ENCODE measurements around the gene SLC25A51.

- TF ChIP-seq, protein P1, sequence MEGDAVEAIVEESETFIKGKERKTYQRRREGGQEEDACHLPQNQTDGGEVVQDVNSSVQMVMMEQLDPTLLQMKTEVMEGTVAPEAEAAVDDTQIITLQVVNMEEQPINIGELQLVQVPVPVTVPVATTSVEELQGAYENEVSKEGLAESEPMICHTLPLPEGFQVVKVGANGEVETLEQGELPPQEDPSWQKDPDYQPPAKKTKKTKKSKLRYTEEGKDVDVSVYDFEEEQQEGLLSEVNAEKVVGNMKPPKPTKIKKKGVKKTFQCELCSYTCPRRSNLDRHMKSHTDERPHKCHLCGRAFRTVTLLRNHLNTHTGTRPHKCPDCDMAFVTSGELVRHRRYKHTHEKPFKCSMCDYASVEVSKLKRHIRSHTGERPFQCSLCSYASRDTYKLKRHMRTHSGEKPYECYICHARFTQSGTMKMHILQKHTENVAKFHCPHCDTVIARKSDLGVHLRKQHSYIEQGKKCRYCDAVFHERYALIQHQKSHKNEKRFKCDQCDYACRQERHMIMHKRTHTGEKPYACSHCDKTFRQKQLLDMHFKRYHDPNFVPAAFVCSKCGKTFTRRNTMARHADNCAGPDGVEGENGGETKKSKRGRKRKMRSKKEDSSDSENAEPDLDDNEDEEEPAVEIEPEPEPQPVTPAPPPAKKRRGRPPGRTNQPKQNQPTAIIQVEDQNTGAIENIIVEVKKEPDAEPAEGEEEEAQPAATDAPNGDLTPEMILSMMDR (IDR thresholded peaks at IDR 0.05) = no peak
- no peak for TF ChIP-seq POLR2A (IDR thresholded peaks at IDR 0.05)
These were observed 40.9 kb upstream of the SLC25A51 start for GRCh38 chr9:37944671-37945481.

All from testis (tissue), 2 donors.